Left lung (tissue), 10 donors: ENCODE measurements around the gene MBD6. TPM values are rescaled to one million over a fixed set of nuclear protein-coding genes. Genes with fewer than 3 reads are reported as not detected.
A peak's percentile ranks its signal among the peaks of the same experiment; 100 is the strongest.
"Not testable (repeated sequence)": the region's sequence is repeated elsewhere in the genome, so short reads cannot be mapped to it uniquely, and the experiment has no call there.

Source experiments
- ATAC-seq: fragments of 200-7000 bp; cut with Tn5 transposase; one replicate; pipeline ENCODE4 v1.9.1; 2020; ENCODE audit warnings: moderate library complexity
- DNase-seq, 4 donors: peaks; one replicate each; pipeline ENCODE4 v3.0.0-alpha.2; 2013 to 2020
- H3K27ac ChIP-seq, 2 donors: fragments of 200-600 bp; sonication (generic) in 1 of 2; one replicate each; pipeline versions ENCODE4 v1.5.0 to v1.8.0; 2020 to 2021
- H3K27me3 ChIP-seq, 2 donors: fragments of 200-600 bp; sonication (generic) in 1 of 2; one replicate each; pipeline versions ENCODE4 v1.5.0 to v1.8.0; 2020 to 2021
- H3K36me3 ChIP-seq, 2 donors: fragments of 200-600 bp; sonication (generic) in 1 of 2; one replicate each; pipeline versions ENCODE4 v1.5.0 to v1.8.0; 2020 to 2021
- H3K4me1 ChIP-seq, 2 donors: fragments of 200-600 bp; one replicate each; pipeline ENCODE4 v1.8.0; 2021
- H3K4me3 ChIP-seq, 2 donors: fragments of 200-600 bp; sonication (generic) in 1 of 2; one replicate each; pipeline versions ENCODE4 v1.5.0 to v1.8.0; 2020 to 2021; ENCODE audit warnings: mild to moderate bottlenecking in 1 of 2
- H3K9me3 ChIP-seq, 2 donors: fragments of 200-600 bp; sonication (generic) in 1 of 2; one replicate each; pipeline versions ENCODE4 v1.5.0 to v1.8.0; 2020 to 2021
- intact Hi-C, 2 donors: fragments of 100-400 bp; cut with DNase I; formaldehyde crosslinking; loops; one replicate each; pipeline versions ENCODE4 v1.11.2 to v1.14.2; 2022
- polyA plus RNA-seq, 6 donors: library from polyadenylated mRNA; unstranded; fragments of 120-200 nt; gene quantifications; one replicate each; pipeline ENCODE4 v1.2.1, GENCODE V29; 2013; ENCODE audit not compliant: insufficient read length in 6 of 6
- total RNA-seq, 2 donors: library from RNA; stranded (reverse); fragmentation: NEBNext Ultra II Directional; extraction: Animal tissue kit (Norgen Biotek cat#: 25700); gene quantifications; one replicate each; pipeline ENCODE4 v1.2.1, GENCODE V29; 2021
- TF ChIP-seq, protein P1 (sequence below), 2 donors: fragments of 200-600 bp; sonication (generic) in 1 of 2; IDR thresholded peaks; one replicate each; pipeline versions ENCODE4 v1.5.0 to v1.8.0; 2021; ENCODE audit warnings: antibody characterized with exemption in 2 of 2
- donor health status: DM: no; HTN: yes; CAD: no.
- donor health status: DM: no; HTN: no; CAD: no.

MBD6 gene
- total and polyA plus RNA-seq, 8 donors = 61.3 to 111 (median 73.2) TPM

DNA sequence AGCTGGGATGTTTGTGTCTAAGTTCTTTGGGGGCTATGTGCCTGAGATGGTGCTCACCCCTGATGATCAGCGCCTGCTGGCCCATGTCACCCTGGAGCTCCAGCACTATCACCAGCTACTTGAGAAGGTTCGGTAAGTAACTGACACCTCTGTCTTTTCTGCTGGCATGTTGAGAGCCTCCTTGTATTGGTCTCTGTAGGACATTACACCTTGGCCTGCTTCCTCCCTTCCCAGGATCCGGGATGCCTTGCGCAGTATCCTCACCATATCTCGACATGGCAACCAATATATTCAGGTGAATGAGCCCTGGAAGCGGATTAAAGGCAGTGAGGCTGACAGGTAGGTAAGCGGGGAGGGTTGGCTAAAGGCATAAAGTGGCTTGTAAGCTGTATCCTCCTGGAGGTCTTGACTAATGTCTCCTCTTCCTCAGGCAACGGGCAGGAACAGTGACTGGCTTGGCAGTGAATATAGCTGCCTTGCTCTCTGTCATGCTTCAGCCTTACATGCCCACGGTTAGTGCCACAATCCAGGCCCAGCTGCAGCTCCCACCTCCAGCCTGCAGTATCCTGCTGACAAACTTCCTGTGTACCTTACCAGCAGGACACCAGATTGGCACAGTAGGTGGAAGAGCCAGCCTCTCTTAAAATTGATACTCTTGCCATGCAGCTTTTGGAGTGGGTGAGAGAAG lies 7.8 kb upstream of the MBD6 start:
- peaks cover 17 to 36% of the 10 kb centered on the region in 2 donors for H3K4me1 ChIP-seq
- H3K9me3 ChIP-seq = no peaks in the 10 kb centered on the region
- H3K27me3 ChIP-seq = no peaks in the 10 kb centered on the region
- DNase-seq = no peak
- intact Hi-C loops = no loop called here
- TF ChIP-seq, protein P1, sequence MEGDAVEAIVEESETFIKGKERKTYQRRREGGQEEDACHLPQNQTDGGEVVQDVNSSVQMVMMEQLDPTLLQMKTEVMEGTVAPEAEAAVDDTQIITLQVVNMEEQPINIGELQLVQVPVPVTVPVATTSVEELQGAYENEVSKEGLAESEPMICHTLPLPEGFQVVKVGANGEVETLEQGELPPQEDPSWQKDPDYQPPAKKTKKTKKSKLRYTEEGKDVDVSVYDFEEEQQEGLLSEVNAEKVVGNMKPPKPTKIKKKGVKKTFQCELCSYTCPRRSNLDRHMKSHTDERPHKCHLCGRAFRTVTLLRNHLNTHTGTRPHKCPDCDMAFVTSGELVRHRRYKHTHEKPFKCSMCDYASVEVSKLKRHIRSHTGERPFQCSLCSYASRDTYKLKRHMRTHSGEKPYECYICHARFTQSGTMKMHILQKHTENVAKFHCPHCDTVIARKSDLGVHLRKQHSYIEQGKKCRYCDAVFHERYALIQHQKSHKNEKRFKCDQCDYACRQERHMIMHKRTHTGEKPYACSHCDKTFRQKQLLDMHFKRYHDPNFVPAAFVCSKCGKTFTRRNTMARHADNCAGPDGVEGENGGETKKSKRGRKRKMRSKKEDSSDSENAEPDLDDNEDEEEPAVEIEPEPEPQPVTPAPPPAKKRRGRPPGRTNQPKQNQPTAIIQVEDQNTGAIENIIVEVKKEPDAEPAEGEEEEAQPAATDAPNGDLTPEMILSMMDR (IDR thresholded peaks at IDR 0.05) = no peak
- ATAC-seq = no peak
- peaks cover 0 to 89% of the 10 kb centered on the region in 2 donors for H3K36me3 ChIP-seq
- no peak overlapping the region for H3K4me3 ChIP-seq
- no peak overlapping the region for H3K27ac ChIP-seq

DNA sequence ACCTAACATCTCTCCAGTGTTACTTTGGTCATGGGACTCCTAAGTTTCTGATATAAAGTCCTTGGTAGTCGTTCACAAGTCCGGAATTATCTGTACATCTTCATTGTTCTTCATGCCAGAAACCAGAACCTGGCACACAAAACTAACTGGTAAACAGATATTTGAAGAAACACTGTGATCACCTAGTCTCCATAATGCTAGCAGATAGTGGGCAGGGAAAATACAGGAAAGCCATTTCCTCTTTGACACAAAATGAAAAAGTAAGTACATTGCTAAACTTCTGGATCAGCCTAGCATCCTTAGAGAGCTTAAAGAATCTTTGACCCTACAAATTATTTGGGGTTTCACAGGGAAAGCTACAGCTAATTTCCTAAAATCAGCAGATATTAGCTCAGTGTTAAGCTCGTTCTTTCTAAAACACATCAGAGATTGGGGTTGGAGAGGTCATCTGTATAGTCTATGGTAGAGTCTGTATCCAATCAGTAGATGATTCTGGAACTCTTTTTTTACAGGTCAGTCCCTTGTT lies 7.2 kb upstream of the MBD6 start:
- peaks cover 17 to 36% of the 10 kb centered on the region in 2 donors for H3K4me1 ChIP-seq

DNA sequence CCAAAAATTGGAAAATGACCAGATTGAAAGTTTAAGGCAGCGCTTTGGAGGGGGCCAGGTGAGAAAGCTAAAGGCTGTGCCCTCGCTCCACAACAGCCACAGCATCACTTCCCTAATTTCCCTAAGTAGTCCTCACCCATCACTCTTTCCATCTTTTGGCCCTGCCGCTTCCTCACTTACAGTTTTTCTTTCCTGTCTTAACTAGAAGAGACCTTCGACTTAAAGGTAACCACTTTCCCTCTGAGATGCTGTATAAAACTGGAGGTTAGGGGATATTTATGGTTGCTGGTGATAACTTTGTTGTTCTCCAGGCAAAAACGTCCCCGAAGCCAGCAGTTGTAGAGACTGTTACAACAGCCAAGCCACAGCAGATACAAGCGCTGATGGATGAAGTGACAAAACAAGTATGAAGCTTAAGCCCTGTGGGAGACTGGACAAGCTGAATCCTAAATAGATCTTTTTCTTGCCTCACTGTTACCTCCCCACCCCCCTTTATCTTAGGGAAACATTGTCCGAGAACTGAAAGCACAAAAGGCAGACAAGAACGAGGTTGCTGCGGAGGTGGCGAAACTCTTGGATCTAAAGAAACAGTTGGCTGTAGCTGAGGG lies 6.6 kb upstream of the MBD6 start:
- TF ChIP-seq, protein P1 (IDR thresholded peaks at IDR 0.05) = no peak
- Histone ChIP-seq H3K27ac (no peak overlapping the region), H3K9me3 (no peaks in the 10 kb centered on the region), H3K27me3 (no peaks in the 10 kb centered on the region), H3K4me1 (peaks cover 19 to 39% of the 10 kb centered on the region in 2 donors), H3K36me3 (peaks cover 0 to 78% of the 10 kb centered on the region in 2 donors), H3K4me3 (no peak overlapping the region)
- ATAC-seq (no peak), DNase-seq (no peak)
- intact Hi-C loops = no loop called here

More for the DNA sequence above, 7.2 kb upstream of the MBD6 start:
- ATAC-seq (no peak), DNase-seq (no peak)
- H3K9me3 ChIP-seq = no peaks in the 10 kb centered on the region
- peaks cover 0 to 83% of the 10 kb centered on the region in 2 donors for H3K36me3 ChIP-seq
- H3K4me3 ChIP-seq = no peak overlapping the region
- no peaks in the 10 kb centered on the region for H3K27me3 ChIP-seq
- TF ChIP-seq, protein P1 (IDR thresholded peaks at IDR 0.05) = no peak
- intact Hi-C loops = no loop called here
- no peak overlapping the region for H3K27ac ChIP-seq

DNA sequence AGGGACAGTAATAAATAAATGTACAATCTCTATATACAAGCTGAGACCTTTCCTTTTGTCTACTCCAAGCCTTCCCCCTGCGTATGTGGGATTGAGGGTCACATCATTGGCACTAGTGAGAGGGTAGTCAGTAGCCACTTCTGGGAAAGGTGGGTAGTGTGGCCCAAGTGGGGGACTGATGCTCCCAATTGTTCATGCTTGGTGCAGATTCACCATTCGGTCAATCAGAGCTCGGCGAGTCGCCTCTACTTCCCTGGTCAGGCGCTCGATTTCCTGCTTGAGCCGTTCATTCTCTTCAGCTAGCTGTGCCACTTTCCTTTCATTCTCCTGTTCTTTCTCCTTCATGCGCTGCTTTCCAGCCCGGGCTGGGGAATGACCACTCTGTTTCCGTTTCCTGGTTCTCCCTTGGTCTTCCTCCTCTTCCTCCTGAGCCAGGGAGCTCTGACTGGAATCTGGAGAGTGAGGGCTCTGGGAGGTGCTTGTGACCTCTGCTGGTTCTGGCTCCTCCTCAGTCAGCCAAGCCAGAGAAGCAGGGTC lies 5.9 kb upstream of the MBD6 start:
- ATAC-seq = no peak
- intact Hi-C loops = no loop called here
- Histone ChIP-seq H3K36me3 (peaks cover 0 to 71% of the 10 kb centered on the region in 2 donors), H3K27me3 (no peaks in the 10 kb centered on the region), H3K27ac (peak overlapping the region; percentile 26 to 28), H3K9me3 (no peaks in the 10 kb centered on the region), H3K4me1 (peaks cover 26 to 45% of the 10 kb centered on the region in 2 donors), H3K4me3 (no peak overlapping the region)
- DNase-seq = no peak
- TF ChIP-seq, protein P1 (IDR thresholded peaks at IDR 0.05) = no peak

DNA sequence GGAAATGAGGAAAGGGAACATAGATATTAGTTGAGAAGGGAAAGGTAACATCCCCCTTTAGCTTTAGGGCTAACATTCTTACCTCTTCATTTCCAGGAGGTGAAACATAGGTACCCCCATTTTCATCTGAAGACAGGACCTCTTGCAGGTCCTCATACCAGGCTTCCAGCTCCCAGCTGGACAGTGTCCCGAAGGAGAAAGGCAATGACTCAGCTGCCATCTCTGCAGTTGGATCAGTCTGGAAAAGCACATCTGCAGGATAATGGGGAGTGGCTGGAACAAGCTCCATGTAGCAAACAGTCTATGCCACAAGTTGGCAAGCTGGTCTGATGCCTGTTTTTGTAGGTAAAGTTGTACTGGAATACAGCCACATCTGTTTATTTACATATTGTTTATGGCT lies 5.4 kb upstream of the MBD6 start:
- ATAC-seq = no peak
- TF ChIP-seq, protein P1 (IDR thresholded peaks at IDR 0.05) = no peak
- Histone ChIP-seq H3K27ac (peak overlapping the region in 1 of 2 donors; percentile 26), H3K9me3 (no peaks in the 10 kb centered on the region), H3K4me3 (no peak overlapping the region), H3K36me3 (peaks cover 0 to 66% of the 10 kb centered on the region in 2 donors), H3K4me1 (peaks cover 29 to 50% of the 10 kb centered on the region in 2 donors), H3K27me3 (no peaks in the 10 kb centered on the region)
- DNase-seq = no peak
- intact Hi-C loops = no loop called here

DNA sequence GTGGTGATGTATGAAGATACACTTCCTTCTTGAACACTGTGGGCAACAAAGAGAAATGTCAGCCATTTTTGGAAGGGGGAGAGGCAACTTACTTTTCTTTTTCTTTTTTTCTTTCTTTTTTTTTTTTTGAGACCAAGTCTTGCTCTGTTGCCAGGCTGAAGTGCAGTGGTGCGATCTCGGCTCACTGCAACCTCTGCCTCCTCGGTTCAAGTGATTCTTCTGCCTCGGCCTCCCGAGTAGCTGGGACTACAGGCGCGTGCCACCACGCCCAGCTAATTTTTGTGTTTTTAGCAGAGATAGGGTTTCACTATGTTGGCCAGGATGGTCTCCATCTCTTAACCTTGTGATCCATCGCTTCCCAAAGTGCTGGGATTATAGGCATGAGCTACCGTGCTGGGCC lies 4.9 kb upstream of the MBD6 start:
- H3K4me3 ChIP-seq = peak overlapping the region in 1 of 2 donors; percentile 95
- intact Hi-C loops, ATAC-seq, H3K9me3 ChIP-seq, H3K27me3 ChIP-seq, DNase-seq, H3K27ac ChIP-seq: not testable (repeated sequence)
- H3K36me3 ChIP-seq = peaks cover 0 to 61% of the 10 kb centered on the region in 2 donors
- H3K4me1 ChIP-seq = peaks cover 29 to 51% of the 10 kb centered on the region in 2 donors
